Cerebellar cortex (tissue), 1 donor: ENCODE results near the gene ARID4A.

ENCODE experiments used
- DNase-seq: peaks from one replicate; pipeline ENCODE4 v3.0.0-alpha.2; 2015; ENCODE audit warnings: low spot score

Gene ARID4A, protein sequence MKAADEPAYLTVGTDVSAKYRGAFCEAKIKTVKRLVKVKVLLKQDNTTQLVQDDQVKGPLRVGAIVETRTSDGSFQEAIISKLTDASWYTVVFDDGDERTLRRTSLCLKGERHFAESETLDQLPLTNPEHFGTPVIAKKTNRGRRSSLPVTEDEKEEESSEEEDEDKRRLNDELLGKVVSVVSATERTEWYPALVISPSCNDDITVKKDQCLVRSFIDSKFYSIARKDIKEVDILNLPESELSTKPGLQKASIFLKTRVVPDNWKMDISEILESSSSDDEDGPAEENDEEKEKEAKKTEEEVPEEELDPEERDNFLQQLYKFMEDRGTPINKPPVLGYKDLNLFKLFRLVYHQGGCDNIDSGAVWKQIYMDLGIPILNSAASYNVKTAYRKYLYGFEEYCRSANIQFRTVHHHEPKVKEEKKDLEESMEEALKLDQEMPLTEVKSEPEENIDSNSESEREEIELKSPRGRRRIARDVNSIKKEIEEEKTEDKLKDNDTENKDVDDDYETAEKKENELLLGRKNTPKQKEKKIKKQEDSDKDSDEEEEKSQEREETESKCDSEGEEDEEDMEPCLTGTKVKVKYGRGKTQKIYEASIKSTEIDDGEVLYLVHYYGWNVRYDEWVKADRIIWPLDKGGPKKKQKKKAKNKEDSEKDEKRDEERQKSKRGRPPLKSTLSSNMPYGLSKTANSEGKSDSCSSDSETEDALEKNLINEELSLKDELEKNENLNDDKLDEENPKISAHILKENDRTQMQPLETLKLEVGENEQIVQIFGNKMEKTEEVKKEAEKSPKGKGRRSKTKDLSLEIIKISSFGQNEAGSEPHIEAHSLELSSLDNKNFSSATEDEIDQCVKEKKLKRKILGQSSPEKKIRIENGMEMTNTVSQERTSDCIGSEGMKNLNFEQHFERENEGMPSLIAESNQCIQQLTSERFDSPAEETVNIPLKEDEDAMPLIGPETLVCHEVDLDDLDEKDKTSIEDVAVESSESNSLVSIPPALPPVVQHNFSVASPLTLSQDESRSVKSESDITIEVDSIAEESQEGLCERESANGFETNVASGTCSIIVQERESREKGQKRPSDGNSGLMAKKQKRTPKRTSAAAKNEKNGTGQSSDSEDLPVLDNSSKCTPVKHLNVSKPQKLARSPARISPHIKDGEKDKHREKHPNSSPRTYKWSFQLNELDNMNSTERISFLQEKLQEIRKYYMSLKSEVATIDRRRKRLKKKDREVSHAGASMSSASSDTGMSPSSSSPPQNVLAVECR

DNA sequence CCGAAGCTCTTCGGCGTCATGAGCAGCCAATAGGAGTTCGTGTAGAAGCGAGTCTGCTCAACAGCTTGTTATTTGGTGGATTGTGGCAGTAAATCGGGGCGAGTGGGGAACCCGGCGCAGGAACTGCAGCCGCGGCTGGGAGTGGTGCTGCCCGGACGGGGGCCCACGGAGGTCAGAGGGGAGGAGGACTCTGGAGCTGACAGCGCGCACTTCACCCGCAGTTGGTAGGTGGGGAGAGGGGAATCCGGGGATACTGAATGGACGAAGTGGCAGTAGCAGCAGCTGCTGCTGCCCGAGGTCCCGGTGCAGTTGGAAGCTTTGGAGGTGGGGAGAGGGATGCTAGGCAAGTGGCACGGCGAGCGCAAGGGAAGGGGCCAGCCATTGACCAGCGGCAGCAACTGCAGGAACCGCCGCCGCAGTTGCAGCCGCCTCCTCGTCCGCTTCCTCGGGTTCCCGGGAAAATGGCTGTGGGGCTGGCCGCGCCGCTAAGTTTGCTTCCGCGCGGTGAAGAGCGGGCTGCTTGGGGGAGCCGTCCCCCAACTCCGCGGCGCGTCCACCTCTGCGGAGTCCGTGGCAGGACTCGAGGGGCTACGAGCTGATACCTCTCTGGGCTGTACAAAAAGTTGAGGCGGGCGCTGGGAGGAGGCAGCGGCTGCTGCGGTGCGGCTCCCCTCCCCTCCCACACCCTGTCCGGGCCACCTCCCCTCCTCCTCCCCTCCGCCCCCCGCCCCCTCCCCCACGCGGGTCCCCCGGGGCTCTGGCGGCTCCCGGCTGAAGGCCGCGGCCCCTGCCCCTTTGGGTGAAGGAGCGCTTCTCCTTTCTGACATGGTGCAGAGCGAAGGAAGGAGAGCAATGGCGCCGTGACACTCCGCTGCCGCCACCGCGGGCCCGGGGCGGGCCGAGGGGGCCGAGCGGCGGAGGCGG is at the start of gene ARID4A:
Gene ARID4A, plus strand, starts transcription at position 79 of the 924 bp plus-strand sequence. CDS start 1,300 bp downstream, outside the sequence.
- DNase-seq, result no peak

DNA sequence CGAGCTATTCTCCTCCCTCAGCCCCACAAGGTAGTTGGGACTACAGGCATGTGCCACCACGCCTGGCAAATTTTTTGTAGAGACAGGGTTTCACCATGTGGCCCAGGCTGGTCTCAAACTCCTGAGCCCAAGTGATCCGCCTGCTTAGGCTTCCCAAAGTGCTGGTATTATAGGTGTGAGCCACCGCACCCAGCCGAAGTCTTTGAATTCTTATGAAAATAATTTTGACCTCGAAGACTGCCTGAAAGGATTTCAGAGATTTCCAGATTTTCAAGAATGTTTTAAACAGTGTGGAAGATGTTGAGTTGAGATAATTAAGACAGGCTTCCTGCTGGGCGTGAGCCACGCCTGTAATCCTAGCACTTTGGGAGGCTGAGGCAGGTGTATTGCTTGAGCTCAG is 48.7 kb upstream of the ARID4A start:
- DNase-seq, result no peak

DNA sequence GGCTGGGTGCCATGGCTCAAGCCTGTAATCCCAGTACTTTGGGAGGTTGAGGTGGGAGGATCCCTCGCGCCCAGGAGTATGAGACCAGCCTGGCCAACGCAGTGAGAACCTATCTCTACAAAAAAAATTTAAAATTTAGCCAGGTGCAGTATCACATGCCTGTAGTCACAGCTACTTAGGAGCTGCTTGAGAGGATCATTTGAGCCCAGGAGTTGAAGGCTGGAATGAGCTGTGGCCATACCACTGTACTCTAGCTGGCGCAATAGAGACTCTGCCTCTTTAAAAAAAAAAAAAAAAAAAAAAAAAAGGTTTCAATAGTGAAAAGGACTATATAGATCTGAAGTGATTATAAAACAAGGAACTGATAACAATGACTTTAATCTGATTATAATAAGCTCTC is 40.2 kb upstream of the ARID4A start:
- no peak for DNase-seq

DNA sequence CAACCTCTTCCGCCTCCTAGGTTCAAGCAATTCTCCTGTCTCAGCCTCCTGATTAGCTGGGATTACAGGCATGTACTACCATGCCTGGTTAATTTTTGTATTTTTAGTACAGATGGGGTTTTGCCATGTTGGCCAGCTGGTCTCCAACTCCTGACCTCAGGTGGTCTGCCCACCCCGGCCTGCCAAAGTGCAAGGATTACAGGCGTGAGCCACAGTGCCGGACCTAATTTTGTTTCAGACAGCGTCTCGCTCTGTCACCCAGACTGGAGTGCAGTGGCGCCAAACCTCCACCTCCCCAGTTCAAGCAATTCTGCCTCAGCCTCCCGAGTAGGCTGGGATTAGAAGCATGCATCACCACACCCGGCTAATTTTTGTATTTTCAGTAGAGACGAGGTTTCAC is 36.4 kb upstream of the ARID4A start:
- peak; percentile 34 for DNase-seq

DNA sequence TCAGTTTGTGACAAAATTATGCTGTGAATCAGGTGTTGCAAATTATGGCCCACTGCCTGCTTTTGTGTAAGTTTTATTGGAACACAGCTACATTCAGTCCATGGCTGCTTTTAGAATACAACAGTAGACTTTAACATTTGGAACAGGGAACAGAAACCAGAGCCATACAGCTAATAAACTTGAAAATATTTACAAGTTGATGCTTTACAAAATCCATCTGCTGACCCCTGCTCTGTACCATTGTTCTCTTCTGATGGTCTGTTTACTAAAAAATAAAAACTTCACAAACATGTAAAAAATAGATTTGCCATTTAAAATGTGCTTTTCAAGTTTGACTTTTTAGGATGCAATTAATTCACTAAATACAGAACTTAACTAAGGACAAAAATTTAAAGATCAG is 33.0 kb upstream of the ARID4A start:
- DNase-seq, result no peak

DNA sequence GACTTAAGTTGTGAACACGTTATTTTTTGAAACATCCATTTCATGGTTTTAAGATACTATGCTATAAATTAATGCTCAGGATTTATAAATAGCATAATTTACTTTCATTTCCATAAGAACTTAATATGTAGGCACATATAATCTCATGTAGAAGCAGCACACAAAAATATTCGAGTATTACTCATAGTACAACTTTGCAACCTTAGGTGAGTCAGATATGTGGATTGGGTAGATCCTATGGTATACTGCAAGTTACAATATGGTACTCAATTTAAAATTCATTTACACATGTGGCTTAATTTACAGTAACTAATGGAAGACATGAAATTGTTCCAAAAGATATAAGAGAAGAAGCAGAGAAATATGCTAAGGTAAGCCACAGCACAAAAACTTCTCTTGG is 27.7 kb upstream of the ARID4A start:
- DNase-seq, result no peak

DNA sequence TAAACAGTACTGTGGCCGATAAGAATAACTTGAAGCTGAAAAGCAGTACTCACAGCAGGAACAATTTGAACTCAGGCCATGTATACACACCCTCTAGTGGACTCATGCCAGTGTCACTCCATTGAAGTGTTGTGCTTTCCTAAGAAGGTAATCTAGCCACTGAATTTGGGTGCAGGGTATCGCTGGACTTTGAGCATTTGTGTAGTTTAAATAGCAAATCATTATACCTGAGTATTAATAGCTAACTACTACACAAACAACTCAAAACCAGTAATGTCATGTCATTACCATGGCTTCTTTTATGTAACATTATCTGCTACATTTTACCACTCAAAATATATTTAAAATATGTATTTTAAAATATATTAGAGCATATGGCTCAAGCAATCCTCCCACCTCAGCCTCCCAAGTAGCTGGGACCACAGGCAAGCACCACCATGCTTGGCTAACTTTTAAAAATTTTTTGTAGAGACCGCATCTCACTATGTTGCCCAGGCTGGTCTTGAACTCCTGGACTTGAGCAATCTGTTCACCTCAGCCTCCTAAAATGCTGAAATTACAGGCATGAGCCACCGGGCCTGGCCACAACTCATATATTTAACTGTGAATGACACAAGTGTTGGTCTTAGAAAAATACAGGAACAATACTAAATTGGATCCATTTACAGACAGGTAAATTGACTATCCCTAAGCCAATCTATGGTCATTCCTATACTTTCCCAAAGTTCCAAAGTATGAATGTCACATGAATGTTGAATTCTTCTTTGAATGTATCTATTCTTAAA is 25.6 kb upstream of the ARID4A start:
- DNase-seq, result peak; percentile 44

DNA sequence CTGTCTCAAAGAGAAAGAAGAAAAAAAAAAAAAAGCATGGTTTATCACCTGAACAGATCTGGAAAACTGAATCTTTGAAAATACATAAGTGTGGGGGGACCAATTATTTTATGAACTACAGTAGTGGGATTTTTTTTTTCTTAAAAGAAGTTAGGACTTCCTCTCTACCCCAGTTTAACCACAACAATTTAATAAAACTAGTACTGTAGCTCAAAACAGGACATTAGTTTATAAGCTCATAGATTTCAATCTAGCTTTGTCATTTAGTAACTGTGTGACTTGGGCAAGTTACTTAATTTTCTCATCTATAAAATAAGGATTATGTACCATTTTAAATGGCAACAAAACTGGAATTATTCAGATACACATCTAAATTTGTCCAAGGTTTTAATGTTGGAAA is 23.5 kb upstream of the ARID4A start:
- no peak for DNase-seq

DNA sequence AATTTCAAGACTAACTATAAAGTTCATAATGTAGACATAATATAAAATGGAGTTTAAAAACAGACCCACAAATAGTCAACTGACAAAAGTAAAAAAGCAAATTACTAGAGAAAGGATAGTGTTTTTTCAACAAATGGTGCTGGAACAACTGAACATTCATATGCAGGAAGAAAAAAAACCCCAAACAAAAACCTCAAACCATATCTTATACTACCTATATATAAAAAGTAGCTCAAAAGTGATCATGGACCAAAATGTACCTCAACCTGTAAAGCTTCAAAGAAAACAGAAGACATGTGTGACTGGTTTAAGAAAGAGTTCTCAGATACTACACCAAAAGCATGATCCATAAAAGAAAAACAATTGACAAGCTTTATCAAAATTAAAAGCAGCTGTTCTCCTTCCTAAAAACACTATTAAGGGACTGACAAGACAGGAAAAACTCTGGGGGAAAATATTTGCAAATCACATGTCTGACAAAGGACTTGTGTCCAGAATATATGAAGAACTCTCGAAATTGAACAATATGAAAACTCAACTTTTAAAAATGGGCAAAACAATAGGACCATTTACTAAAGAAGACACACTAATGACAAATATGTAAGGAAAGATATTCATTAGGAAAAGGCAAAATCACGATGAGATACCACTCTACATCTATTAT is 22.7 kb upstream of the ARID4A start:
- no peak for DNase-seq

DNA sequence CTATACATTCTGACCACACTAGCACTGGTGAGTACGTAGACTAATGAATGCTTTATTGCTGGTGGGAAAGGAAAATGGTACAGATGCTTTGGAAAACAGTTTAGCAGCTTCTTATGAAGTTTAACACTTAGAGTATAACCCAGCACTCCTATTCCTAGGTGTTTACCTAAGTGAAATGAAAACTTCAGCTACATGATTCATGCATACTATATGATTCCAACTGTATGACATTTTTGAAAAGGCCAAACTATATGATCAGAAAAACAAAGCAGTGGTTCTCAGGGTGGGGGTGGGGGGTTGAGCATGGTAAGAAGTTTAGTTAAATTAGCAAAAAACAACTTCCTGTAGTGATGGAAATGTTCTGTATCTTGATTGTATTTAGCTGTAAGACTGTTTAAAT is 22.1 kb upstream of the ARID4A start:
- no peak for DNase-seq

DNA sequence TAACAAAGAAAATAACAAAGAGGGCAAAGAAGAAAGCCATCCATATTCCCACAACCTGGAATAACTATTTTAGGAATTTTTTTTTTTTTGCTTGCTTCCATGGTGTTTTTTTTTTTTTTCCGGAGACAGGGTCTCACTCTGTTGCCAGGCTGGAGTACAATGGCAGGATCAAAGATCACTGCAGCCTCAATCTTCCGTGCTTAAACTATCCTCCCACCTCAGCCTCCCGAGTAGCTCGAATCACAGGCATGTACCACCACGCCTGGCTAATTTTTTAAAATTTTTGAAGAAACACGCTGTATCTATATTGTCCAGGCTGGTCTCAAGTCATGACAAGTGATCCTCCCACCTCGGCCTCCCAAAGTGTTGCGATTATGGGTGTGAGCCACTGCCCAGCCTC is 20.2 kb upstream of the ARID4A start:
- no peak for DNase-seq

DNA sequence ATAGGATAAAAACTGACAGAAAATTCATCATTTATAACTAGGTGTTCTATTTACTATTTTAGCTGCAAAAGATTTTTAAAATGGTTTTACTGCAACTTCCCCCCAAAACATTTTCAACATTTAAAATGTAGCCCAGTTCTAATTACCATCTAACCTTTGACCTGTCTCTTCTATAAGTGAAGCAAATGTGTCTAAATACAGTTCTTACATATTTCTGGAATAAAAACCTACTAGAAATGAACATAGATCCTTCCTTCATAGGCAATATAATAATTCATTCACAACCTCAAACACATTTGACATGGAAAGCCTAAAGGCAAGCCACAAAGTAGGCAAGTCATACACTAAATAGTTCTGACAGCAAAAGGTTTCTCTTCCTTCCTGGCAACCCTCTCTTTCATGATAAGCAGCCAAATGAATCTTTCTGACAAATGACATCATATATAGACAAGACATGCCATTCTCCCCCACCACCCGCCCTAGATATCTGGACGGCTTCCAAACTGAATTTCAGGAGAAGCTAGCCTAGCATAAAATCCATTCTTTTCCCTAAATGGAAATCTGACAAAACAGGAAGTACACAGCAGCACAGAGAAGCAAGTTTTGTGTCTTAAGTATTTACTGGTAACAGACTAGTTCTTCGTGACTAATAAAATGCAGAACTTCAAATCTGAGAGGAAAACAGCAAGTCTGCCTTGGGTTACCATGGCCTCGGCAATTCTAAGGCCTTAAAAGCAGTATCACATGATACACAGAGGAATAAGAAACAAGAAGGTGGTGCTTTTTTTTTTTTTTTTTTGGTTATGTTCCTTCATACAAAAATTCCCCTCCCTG is 17.2 kb upstream of the ARID4A start:
- DNase-seq, result peak; percentile 33

DNA sequence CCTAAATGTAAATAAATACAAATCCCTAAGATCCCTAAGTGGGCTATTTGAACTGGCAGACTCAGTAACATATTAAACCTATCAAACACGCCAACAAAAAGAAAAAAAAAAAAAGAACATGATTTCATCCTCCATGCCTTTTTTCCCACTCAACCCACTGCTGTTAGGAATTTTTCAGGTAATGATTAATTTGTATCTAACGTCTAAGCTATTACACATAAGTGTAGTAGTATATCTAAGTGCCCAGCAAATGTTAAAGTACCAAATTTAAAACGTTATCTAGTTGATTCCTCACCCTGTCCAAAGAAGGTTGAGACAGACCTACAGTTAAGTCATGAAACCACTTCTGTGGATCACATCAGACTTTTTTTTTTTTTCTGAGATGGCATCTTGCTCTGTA is 16.4 kb upstream of the ARID4A start:
- no peak for DNase-seq

DNA sequence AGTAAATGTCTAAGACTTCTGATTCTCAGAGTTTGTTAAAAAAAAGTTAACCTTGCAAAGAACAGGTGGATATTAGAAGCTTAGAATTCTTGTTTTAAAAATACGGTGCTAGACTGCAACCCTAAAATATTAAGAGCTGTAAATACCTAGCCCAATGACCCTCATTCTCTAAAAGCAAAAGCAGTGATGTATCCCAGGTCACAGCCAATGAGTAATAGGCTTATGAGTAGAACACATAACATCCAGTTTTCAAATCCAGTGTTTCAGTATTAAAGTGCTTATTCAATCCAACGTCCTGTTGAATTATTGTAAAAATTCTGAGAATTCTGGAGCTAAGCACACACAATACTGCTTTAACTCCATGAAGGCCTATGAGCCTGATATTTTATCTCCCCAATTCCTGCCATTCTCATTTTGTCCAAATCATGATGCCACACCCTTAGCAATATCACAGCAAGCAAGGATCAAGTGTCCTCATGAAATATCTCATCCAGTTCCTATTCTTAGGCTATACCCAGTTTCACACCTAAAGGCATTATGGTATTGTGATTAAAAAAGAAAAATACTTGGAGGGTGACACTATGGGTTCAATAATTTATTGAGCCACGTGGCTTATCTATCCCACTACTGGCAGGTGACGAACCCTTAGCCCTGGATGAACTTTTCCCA is 15.3 kb upstream of the ARID4A start:
- DNase-seq, result no peak

DNA sequence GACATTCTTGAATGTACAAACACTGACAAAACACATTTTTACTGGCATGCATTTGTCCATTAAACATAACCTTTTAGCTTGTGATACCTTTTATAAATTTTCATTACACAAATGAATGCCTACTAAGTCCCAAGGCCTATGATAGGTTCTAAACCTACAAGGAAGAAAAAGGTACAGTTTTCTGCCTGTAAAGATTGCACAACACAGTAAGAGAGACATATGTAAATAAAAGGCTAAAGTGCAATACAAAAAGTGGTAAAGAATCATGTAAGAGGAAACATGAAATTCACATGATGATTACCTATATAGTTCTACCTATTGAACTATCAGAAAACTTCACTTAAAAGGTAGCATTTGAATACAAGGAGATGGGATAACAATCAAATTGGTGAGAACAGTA is 14.6 kb upstream of the ARID4A start:
- no peak for DNase-seq

DNA sequence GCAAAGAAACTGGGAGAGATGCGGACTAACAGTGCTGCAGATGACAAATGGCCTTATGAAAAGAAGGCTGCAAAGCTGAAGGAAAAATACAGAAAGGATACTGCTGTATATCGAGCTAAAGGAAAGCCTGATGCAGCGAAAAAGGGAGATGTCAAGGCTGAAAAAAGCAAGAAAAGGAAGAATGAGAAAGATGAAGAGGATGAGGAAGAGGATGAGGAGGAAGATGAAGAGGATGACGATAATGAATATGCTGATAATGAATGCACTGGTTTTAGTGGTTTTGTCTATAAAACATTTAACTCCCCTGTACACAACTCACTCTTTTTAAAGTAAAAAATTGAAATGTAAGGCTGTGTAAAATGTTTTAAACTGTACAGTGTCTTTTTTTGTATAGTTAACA is 13.2 kb upstream of the ARID4A start:
- no peak for DNase-seq

DNA sequence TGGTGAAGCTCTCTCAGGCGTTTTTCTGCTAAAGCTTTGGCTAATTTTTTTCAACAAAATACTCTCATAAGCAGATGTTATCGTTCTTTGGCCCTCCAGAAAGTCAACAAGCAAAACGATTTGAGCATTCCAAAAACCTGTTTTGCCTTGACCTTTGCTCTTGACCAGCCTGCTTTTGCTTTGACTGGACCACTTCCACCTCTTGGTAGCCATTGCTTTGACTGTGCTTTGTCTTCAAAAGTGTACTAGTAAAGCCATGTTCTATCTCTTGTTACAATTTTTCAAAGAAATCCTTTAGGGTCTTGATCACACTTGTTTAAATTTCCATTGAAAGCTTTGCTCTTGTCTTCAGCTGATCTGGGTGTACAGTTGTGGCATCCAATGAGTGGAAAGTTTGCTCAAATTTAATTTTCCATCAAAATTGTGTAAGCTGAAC is 10.7 kb upstream of the ARID4A start:
- no peak for DNase-seq

DNA sequence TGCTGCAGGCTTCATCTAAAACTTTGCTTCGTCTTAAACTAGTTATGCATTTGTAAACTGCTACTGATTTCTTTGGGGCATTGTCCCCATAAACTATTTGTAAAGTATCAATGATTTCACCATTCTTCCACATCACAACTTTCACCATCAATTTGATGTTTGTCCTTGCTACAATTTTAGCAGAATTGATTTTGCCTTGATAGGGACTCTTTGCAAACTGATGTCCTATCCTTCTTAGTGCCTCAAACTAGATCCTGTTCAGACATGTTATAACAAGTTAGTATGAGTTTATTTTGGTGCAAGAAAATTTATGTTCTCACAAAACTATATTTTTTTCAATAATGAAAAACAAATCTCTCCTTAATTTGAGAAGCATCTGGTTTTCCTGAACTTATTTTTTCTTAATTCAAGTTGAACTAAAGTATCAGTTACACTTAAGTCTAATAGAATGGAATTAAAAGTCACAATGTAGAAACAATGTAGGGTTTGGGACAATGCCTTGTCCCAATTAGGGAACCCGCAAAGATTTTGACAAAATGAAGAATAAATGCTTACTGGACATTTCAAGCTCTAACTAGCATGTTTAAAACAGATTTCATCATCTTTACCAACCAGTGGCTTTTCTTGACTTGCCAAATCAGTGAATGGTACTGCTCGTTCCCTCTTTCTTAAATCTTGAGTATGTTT is 10.1 kb upstream of the ARID4A start:
- DNase-seq, result no peak
